Upper lobe of left lung (tissue), 4 donors: ENCODE data around the gene LDLRAD3.

Experiments
- EP300 ChIP-seq, 4 donors: sonication (generic); formaldehyde crosslinking; IDR thresholded peaks; one replicate each; pipeline ENCODE4 v1.5.1; 2017; ENCODE audit warnings: antibody characterized with exemption in 4 of 4, control low read depth in 2 of 4
- POLR2A ChIP-seq, 4 donors: fragments of 450-650 bp; IDR thresholded peaks; one replicate each; pipeline ENCODE4 v1.5.1; 2016 to 2017; ENCODE audit warnings: antibody characterized with exemption in 4 of 4, mild to moderate bottlenecking in 2 of 4
- TF ChIP-seq, protein P1 (sequence below), 6 experiments: fragments of 450-650 bp in 4 of 6; fragments of 200-600 bp in 2 of 6; sonication (generic) in 2 of 6; IDR thresholded peaks; one replicate each; pipeline ENCODE4 v1.5.1; 2016 to 2019; ENCODE audit warnings: antibody characterized with exemption in 6 of 6

DNA sequence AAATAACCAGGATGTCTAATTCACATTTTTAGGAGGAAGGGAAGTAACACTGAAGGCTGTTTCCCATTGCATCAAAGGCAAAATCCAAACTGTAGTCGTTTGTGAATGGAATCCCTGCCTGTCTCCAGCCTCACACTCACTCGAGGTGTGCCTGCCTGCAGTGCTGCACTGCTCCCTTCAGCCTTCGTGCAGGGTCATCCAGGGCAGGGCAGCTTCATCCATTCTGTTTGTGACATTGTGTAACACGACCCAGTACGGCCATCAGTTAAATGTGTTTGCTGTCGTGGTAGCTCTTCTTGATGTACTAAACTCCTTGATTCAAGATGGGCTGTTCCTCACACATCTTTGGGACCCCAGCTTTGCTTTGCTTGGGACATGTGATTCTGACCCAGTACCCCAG, 34.3 kb downstream of the LDLRAD3 start:
- TF ChIP-seq, protein P1, sequence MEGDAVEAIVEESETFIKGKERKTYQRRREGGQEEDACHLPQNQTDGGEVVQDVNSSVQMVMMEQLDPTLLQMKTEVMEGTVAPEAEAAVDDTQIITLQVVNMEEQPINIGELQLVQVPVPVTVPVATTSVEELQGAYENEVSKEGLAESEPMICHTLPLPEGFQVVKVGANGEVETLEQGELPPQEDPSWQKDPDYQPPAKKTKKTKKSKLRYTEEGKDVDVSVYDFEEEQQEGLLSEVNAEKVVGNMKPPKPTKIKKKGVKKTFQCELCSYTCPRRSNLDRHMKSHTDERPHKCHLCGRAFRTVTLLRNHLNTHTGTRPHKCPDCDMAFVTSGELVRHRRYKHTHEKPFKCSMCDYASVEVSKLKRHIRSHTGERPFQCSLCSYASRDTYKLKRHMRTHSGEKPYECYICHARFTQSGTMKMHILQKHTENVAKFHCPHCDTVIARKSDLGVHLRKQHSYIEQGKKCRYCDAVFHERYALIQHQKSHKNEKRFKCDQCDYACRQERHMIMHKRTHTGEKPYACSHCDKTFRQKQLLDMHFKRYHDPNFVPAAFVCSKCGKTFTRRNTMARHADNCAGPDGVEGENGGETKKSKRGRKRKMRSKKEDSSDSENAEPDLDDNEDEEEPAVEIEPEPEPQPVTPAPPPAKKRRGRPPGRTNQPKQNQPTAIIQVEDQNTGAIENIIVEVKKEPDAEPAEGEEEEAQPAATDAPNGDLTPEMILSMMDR (IDR thresholded peaks at IDR 0.05) = no peak
- no peak for TF ChIP-seq POLR2A (IDR thresholded peaks at IDR 0.05)
- TF ChIP-seq EP300 (IDR thresholded peaks at IDR 0.05) = no peak
